CD4-positive, alpha-beta T cell treated with Interleukin-10 for 1 hour (primary cell): Measurements from ENCODE around the gene PRDM7.
"Not testable (repeated sequence)": the region's sequence is repeated elsewhere in the genome, so short reads cannot be mapped to it uniquely, and the experiment has no call there.

Experiments
- DNase-seq: peaks from one replicate; pipeline ENCODE4 v3.0.0-alpha.2; 2020

PRDM7 gene

DNA sequence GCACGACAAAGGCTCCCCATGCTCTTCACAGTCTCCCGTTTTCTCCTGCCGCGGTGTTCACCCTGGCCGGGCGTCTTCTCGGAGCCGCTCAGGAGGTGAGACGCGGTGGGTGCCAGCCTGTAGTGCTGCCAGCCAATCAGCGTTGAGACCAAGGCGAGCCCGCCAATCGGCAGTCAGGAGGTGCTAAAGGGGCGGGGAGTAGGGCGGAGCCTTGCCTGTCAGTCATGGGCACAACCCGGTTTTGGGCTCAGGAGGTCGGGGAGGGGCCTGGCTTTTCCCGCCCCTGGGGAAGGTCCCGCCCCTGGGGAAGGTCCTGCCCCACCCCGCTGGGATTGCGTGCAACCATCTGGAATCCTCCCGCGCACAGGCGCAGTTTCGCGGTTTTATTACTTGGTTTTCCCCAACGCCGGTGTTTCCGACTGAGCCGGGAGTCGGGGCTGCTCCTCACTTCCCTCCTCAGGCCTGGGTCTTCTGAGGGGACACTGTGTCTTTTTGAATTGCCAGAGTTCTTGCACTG is at the start of gene PRDM7:
Gene PRDM7, minus strand, starts transcription at position 92 of the 517 bp plus-strand sequence. CDS start 1,421 bp downstream, outside the sequence.
- DNase-seq = peak; percentile 97

DNA sequence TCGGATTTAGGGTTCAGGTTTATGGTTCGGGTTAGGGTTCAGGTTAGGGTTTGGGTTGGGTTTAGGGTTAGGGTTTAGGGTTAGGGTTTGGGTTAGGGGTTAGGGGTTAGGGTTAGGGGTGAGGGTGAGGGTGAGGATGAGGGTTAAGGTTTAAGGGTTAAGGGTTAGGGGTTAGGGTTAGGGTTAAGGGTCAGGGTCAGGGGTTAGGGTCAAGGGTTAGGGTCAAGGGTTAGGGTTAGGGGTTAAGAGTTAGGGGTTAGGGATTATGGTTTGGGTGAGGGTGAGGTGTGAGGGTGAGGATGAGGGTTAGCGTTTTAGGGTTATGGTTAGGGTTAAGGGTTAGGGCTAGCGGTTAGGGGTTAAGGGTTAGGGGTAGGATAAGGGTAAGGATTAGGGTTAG is 44.7 kb upstream of the PRDM7 start:
- DNase-seq = not testable (repeated sequence)

DNA sequence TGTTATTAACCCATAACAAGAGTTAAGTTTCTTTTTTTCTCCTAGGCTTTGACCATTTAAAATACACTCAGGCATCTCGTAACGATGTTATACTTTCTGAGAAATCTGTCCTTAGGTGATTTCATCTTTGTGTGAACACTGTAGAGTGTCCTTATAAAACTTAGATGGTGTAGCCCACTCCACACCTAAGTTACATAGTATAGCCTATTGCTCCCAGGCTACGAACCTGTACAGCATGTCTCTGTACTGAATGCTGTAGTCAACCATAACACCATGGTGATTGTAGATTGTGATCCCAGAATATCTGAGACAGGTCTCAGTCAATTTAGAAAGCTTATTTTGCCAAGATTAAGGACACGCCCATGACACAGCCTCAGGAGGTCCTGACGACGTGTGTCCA is 30.5 kb upstream of the PRDM7 start:
- DNase-seq = not testable (repeated sequence)

- not testable (repeated sequence) for DNase-seq
These were observed 29.9 kb upstream of the PRDM7 start for GRCh38 chr16:90107060-90107459.

- peak; percentile 44 for DNase-seq
These were observed 29.1 kb upstream of the PRDM7 start for GRCh38 chr16:90106271-90106670.

- DNase-seq = not testable (repeated sequence)
These were observed 27.6 kb upstream of the PRDM7 start for GRCh38 chr16:90104725-90105124.

DNA sequence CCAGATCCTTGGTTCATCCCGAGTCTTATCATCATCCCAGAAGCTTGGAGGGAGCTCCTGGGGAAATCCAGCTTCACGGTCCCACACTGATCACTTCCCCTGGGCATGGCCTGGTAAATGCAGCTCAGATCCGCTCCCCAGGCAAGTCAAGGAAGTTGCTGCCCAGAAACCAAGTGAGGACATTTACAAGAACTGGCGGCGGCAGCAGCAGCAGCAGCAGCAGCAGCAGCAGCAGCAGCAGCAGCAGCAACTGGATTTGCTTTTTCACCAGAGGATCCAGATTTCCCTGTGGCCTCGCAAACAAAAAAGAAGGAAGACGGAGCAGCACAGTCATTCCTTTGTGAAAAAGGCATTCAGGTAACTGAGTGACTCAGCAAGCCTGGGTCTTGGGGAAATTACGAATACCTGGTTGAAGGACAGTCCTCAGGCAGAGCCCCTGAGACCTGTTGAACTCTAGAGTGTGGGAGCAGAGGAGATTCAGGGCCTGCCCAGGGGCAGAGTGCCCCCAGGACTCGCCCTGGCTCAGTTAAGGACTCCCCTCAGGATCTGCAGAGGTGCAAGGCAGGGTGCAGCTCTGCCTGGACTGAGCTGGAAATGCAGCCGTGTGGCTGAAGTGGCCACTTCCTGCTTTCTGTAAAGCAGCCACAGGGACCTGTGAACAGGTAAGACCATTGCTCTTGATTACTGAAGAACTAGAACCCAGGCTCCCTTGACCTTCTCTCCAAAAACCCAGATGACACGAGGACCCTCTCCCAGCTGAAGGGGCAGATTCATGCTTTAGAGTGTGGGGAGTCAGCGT is 25.2 kb upstream of the PRDM7 start:
- DNase-seq = not testable (repeated sequence)

DNA sequence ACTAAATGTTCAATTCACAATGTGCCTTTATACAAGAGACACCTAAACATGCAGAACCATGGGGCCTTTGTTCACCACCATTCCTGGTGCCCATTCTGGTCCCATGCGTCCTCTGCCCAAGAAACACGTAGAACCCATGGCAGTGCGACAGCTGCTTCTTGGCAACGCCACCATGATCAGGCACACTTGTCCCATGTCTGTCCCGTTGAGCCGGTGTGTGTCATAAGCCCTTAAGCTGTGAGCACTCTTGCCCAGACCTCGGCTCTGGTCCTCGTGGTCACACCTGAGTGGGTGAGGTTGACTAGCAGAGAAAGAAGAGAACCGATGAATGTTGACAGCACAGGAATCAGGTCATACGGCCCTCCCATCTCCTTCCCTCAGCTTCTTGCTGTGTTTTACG is 24.2 kb upstream of the PRDM7 start:
- not testable (repeated sequence) for DNase-seq

DNA sequence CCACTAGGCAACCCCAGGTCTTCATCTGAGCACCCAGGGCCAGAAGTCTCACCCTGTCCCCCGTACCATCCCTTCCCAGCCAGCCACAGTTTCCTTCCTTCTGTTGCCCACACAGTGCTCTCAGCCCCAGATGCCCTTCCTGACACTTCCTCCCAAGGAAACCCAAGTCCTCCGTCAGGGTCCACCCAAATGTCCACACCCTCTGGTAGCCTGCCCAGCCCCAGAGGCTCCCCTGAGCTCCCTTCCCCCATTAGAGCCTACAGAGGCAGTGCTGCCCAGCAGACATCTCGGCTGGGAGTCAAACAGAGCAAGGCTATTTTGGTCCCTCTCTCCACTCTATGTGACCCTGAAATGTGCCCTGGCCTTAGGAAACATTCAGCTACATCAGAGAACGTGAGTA is 23.7 kb upstream of the PRDM7 start:
- DNase-seq = not testable (repeated sequence)

DNA sequence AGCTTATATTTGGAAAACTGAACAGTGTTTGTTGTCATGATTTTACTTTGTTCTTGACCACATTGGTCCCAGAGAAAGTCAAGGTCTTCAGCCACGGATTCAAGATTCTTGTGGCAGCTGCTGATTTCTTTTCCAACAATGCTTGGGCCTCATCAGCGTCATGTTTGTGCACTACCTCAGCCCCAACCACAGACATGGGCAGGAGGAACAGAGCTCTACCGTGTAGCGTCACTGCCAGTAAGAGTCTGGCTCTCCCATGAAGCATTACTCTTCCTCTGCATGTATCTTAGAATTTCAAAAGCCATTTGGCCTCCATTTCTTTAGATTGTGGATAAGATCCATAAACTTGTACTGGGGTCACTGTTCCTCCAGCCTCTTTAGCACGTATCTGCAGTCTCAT is 23.1 kb upstream of the PRDM7 start:
- not testable (repeated sequence) for DNase-seq

- DNase-seq = not testable (repeated sequence)
These were observed 21.8 kb upstream of the PRDM7 start for GRCh38 chr16:90098936-90099335.

- DNase-seq = not testable (repeated sequence)
These were observed 20.0 kb upstream of the PRDM7 start for GRCh38 chr16:90097010-90097684.

- DNase-seq = not testable (repeated sequence)
These were observed 17.7 kb upstream of the PRDM7 start for GRCh38 chr16:90094791-90095190.

DNA sequence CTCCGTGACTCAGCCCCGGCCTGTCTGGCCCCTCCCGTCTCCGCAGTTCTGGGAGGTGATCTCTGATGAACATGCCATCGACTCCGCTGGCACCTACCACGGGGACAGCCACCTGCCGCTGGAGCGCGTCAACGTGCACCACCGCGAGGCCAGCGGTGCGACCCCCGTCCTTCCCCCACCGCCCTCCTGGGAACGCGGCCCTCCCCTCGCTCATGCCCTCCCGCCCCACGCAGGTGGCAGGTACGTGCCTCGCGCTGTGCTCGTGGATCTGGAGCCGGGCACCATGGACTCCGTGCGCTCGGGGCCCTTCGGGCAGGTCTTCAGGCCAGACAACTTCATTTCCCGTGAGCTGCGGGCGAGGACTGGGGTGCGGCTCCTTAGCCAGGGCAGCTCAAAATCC is 17.2 kb upstream of the PRDM7 start:
- not testable (repeated sequence) for DNase-seq

DNA sequence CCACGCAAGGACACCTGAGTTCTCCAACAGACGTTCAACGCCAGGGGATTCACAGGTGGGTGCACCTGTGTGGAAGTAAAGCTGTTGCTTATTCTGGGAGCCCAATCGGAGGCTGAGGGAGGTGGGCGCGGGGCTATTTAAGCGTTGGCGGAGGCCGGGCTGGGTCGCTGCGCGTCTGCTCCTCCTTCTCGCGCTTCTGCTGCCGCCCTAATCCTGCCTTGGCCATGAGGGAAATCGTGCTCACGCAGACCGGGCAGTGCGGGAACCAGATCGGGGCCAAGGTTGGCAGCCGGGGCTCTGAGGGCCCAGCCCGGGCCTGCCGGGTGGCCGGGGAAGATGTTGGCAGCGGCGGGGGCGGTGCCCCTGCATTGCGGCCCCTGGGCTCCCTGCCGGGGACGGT is 16.7 kb upstream of the PRDM7 start:
- DNase-seq = not testable (repeated sequence)

GRCh38 chr16:90092781-90093180 is 15.7 kb upstream of the PRDM7 start:
- DNase-seq = not testable (repeated sequence)

- no peak for DNase-seq
These were observed 7.3 kb upstream of the PRDM7 start for GRCh38 chr16:90084215-90084950.

DNA sequence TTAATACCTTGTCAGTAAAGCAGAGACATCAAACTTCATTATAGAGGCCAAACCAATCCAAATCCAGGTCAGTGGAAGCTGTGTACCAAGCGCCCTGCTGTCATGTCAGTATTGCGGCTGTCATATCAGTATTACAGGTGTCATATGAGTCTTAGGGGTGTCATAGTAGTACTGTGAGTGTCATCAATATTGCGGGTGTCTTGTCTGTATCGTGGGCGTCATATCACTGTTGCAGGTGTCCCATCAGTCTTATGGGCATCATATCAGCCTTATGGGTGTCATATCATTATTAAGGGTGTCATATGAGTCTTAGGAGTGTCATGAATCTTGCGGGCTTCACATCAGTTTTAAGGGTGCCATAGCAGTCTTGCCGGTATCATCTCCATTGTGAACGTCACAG is 6.0 kb upstream of the PRDM7 start:
- DNase-seq = no peak

DNA sequence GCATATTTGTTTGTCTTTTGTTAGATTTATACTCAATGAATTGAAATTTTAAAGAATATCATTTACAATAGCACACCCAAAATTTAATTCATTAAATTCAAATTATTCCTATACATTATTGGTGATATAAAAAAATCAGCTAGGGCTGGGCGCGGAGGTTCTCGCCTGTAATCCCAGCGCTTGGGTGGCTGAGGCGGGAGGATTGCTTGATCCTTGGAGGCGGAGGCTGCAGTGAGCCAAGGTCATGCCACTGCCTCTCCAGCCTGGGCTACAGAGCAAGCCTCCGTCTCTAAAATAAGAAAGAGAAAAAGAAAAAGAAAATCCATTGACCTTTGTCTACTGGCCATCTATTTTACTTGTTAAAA is 4.5 kb upstream of the PRDM7 start:
- DNase-seq = no peak

- DNase-seq = no peak
These were observed 1.4 kb upstream of the PRDM7 start for GRCh38 chr16:90078579-90078895.

DNA sequence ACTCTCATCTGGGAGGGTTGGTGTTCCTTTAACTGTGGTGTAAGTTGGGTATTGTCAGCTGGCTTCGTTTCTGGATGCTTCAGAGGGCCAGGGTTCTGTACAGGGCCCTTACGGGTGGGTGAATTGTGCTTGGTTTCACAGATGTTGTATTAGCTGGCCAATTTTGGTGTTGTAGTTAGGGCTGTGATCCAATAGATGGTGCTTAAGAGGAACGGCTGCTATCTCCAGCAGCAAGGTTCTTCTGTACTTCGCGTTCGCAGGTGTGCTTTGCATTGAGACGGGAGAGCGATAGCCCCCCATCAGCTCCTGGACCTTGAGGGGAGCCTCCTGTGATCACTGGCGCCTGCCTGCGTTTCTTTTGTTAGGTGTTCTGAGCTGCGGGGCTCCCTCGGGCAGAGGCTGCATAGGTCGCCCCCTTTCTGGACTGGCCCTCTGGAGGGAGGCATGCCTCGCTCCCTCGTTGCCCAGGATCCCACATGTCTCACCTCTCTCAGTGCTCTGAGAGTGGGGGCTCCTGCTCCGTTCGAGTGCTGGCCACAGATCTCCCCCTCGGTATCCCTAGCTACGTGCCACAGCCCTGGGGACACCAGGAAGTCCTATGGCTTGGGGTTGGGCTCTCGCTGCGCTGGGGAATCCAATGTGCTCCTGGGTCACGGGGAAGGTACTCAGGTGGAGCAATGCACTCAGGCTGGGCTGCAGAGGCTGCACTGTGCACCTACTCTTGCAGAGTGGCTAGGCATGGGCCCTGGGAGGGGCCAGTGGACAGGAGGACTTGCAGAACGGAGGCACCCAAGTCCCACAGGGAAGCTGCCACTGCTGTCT is 837 bp upstream of the PRDM7 start:
- DNase-seq = peak; percentile 62

DNA sequence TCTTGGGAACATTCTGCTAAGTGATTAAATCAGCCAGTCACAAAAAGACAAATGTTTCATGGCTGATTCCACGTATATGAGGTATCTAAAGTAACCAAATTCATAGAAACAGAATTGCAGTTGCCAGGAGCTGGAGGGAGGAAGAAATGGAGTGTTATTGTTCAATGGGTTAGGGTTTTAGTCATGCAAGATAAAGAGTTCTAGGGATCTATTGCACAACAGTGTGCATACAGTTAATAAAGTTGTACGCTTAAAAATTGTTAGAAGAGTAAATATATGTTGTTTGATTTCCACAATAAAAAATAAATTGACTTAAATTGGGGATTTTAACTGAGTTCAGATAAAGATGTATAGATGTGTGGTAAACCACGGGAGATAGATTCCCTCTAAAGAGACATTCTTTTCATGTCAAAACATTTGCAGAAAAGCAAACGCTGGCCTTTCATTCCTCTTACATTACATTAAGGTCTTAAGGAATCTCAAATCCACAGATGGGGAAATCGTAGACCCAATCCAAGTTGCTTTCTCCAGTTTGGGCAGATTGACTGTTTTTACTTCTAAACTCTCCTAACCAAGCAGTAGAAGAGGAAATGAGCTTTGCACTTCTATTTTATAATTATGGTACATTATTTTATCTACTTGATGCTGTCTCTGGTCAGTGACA is 4.6 kb downstream of the PRDM7 start:
- DNase-seq = no peak
